Measurements from ENCODE around the gene PLD6.
A peak's percentile ranks its signal among the peaks of the same experiment; 100 is the strongest.

The PLD6 gene

GRCh38 chr17:17215575-17215974 lies 9.4 kb upstream of the PLD6 start:
- Histone ChIP-seq H3K79me2 (ENCODE audit: control insufficient read depth, insufficient read depth, low read length) (no peaks in the 10 kb centered on the region), H3K23ac (ENCODE audit: low read length) (no peak overlapping the region)
- no peak for DNase-seq

DNA sequence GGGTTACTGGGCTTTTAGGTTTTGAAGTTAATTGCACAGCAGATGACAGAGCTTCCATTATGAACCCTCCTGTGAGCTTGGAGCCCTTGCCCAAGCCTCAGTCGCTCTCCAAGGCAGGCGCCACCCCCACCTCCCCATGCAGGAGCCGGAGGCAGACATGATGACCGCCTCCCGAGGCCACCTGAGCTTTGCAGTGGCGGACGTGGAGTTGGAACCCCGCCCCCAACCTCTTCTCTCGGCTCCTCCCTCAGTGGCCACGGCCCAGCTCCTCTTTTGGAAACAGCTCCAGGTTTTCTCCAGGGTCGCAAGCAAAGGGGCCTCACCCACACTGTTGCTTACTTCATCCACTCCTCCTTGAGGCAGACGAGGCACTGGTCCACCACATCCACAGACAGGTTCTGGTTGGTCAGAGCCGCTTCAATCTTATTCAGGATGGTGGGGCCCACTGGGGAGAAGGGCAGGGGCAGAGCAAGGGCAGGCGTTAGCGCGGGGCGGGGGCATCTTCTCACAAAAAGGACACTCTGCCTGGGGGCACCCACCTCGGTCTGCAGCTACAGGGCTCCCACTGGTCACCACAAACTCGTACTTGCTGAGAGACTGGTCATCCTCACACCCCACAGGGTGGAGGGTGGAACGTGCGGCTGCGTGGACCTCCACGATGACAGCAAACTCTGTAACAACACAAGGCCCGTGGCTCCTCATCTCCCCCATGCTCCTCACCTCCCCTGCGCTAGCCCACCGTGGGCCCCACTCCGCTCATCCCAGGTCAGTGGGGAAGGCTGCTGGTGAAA lies 8.7 kb upstream of the PLD6 start:
- H2BK15ac ChIP-seq (replicated peaks; ENCODE audit: low read depth) = no peak overlapping the region
- H3K23ac ChIP-seq (ENCODE audit: low read length) = no peak overlapping the region
- DNase-seq = no peak
- no peak overlapping the region for H3K4me3 ChIP-seq (ENCODE audit: low read length)
- peaks cover 4% of the 10 kb centered on the region for H3K36me3 ChIP-seq (ENCODE audit: control insufficient read depth, insufficient read depth, low read length)
- no peak overlapping the region for H2BK5ac ChIP-seq (ENCODE audit: low read length)
- no peak overlapping the region for H3K56ac ChIP-seq (ENCODE audit: low read length)
- no peak overlapping the region for H3K27ac ChIP-seq (ENCODE audit: low read depth, low read length)
- no peaks in the 10 kb centered on the region for H3K79me2 ChIP-seq (ENCODE audit: control insufficient read depth, insufficient read depth, low read length)
- H3K79me1 ChIP-seq (ENCODE audit: low read length) = no peaks in the 10 kb centered on the region
- WGBS (ENCODE audit: extremely low coverage, insufficient coverage, low lambda C conversion rate) = no CpG with 5 or more reads among the region's 27 CpGs
- H4K5ac ChIP-seq (ENCODE audit: low read length) = no peak overlapping the region
- no peak overlapping the region for H3K9ac ChIP-seq (ENCODE audit: low read length)
- no peak overlapping the region for H3K18ac ChIP-seq (ENCODE audit: low read length)
- H4K8ac ChIP-seq (ENCODE audit: low read depth, low read length) = no peak overlapping the region
- H2BK120ac ChIP-seq (ENCODE audit: low read depth, low read length) = no peak overlapping the region
- H3K4me1 ChIP-seq (ENCODE audit: control insufficient read depth, low read depth, low read length) = no peaks in the 10 kb centered on the region
- no peak overlapping the region for H3K4me2 ChIP-seq (ENCODE audit: low read length)
- no peak overlapping the region for H2AK5ac ChIP-seq (ENCODE audit: low read length)
- H3K4ac ChIP-seq (ENCODE audit: low read depth, low read length) = no peak overlapping the region
- no peaks in the 10 kb centered on the region for H3K27me3 ChIP-seq (ENCODE audit: insufficient read depth, low read length, poor library complexity)

More at GRCh38 chr17:17215575-17215974, 9.4 kb upstream of the PLD6 start:
- H2AK5ac ChIP-seq (ENCODE audit: low read length) = no peak overlapping the region
- no peak overlapping the region for H3K4ac ChIP-seq (ENCODE audit: low read depth, low read length)
- no peak overlapping the region for H2BK5ac ChIP-seq (ENCODE audit: low read length)
- H3K27ac ChIP-seq (ENCODE audit: low read depth, low read length) = no peak overlapping the region
- no peak overlapping the region for H3K4me2 ChIP-seq (ENCODE audit: low read length)
- no peak overlapping the region for H4K5ac ChIP-seq (ENCODE audit: low read length)
- H3K36me3 ChIP-seq (ENCODE audit: control insufficient read depth, insufficient read depth, low read length) = peaks cover 4% of the 10 kb centered on the region
- no peaks in the 10 kb centered on the region for H3K27me3 ChIP-seq (ENCODE audit: insufficient read depth, low read length, poor library complexity)
- no peaks in the 10 kb centered on the region for H3K4me1 ChIP-seq (ENCODE audit: control insufficient read depth, low read depth, low read length)
- no peak overlapping the region for H3K18ac ChIP-seq (ENCODE audit: low read length)
- WGBS (ENCODE audit: extremely low coverage, insufficient coverage, low lambda C conversion rate) = no CpG with 5 or more reads among the region's 8 CpGs
- H2BK15ac ChIP-seq (replicated peaks; ENCODE audit: low read depth) = no peak overlapping the region
- H3K56ac ChIP-seq (ENCODE audit: low read length) = no peak overlapping the region
- H3K79me1 ChIP-seq (ENCODE audit: low read length) = no peaks in the 10 kb centered on the region
- no peak overlapping the region for H3K9ac ChIP-seq (ENCODE audit: low read length)
- no peak overlapping the region for H2BK120ac ChIP-seq (ENCODE audit: low read depth, low read length)
- H3K4me3 ChIP-seq (ENCODE audit: low read length) = no peak overlapping the region
- H4K8ac ChIP-seq (ENCODE audit: low read depth, low read length) = no peak overlapping the region

- no peak overlapping the region for H3K27ac ChIP-seq (ENCODE audit: low read depth, low read length)
- H3K23ac ChIP-seq (ENCODE audit: low read length) = no peak overlapping the region
- peaks cover 4% of the 10 kb centered on the region for H3K36me3 ChIP-seq (ENCODE audit: control insufficient read depth, insufficient read depth, low read length)
- H3K79me2 ChIP-seq (ENCODE audit: control insufficient read depth, insufficient read depth, low read length) = no peaks in the 10 kb centered on the region
- H3K4me1 ChIP-seq (ENCODE audit: control insufficient read depth, low read depth, low read length) = no peaks in the 10 kb centered on the region
- H3K4ac ChIP-seq (ENCODE audit: low read depth, low read length) = no peak overlapping the region
- H3K79me1 ChIP-seq (ENCODE audit: low read length) = no peaks in the 10 kb centered on the region
- H3K4me3 ChIP-seq (ENCODE audit: low read length) = no peak overlapping the region
- no peaks in the 10 kb centered on the region for H3K27me3 ChIP-seq (ENCODE audit: insufficient read depth, low read length, poor library complexity)
- WGBS (ENCODE audit: extremely low coverage, insufficient coverage, low lambda C conversion rate) = no CpG with 5 or more reads among the region's 10 CpGs
- H3K18ac ChIP-seq (ENCODE audit: low read length) = no peak overlapping the region
- H3K4me2 ChIP-seq (ENCODE audit: low read length) = no peak overlapping the region
- no peak overlapping the region for H3K56ac ChIP-seq (ENCODE audit: low read length)
- H2BK5ac ChIP-seq (ENCODE audit: low read length) = no peak overlapping the region
- H2AK5ac ChIP-seq (ENCODE audit: low read length) = no peak overlapping the region
- H2BK15ac ChIP-seq (replicated peaks; ENCODE audit: low read depth) = no peak overlapping the region
- no peak overlapping the region for H3K9ac ChIP-seq (ENCODE audit: low read length)
- DNase-seq = no peak
- H2BK120ac ChIP-seq (ENCODE audit: low read depth, low read length) = no peak overlapping the region
- no peak overlapping the region for H4K8ac ChIP-seq (ENCODE audit: low read depth, low read length)
- no peak overlapping the region for H4K5ac ChIP-seq (ENCODE audit: low read length)
Measured at GRCh38 chr17:17213775-17214174, 7.6 kb upstream of the PLD6 start.

DNA sequence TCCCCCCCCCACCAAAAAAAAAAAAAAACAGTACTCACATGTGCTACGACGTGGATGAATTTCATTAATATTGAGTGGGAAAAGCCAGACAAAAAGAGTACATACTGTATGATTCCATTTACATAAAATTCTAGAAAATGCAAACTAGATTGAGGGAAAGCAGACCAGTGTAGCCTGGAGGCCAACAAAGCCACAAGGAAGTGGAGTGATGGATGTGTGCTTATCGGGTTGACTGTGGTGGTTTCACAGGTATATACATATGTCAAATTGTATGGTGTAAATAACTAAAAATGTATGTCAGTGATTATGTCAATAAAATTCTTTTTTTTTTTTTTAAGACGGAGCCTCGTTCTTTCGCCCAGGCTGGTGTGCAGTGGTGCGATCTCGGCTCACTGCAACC lies 1.9 kb upstream of the PLD6 start:
- Histone ChIP-seq H3K36me3 (ENCODE audit: control insufficient read depth, insufficient read depth, low read length) (no peaks in the 10 kb centered on the region), H3K27ac (ENCODE audit: low read depth, low read length) (no peak overlapping the region), H3K27me3 (ENCODE audit: insufficient read depth, low read length, poor library complexity) (no peaks in the 10 kb centered on the region), H2BK120ac (ENCODE audit: low read depth, low read length) (no peak overlapping the region), H3K4me3 (ENCODE audit: low read length) (no peak overlapping the region), H2AK5ac (ENCODE audit: low read length) (no peak overlapping the region), H3K4me1 (ENCODE audit: control insufficient read depth, low read depth, low read length) (no peaks in the 10 kb centered on the region), H4K8ac (ENCODE audit: low read depth, low read length) (no peak overlapping the region), H3K9ac (ENCODE audit: low read length) (no peak overlapping the region), H2BK5ac (ENCODE audit: low read length) (no peak overlapping the region), H3K79me1 (ENCODE audit: low read length) (no peaks in the 10 kb centered on the region), H3K56ac (ENCODE audit: low read length) (no peak overlapping the region), H3K18ac (ENCODE audit: low read length) (no peak overlapping the region), H3K4me2 (ENCODE audit: low read length) (no peak overlapping the region), H2BK15ac (replicated peaks; ENCODE audit: low read depth) (no peak overlapping the region), H3K4ac (ENCODE audit: low read depth, low read length) (no peak overlapping the region), H3K79me2 (ENCODE audit: control insufficient read depth, insufficient read depth, low read length) (no peaks in the 10 kb centered on the region), H3K23ac (ENCODE audit: low read length) (no peak overlapping the region), H4K5ac (ENCODE audit: low read length) (no peak overlapping the region)
- DNase-seq = no peak
- no CpG with 5 or more reads among the region's 8 CpGs for WGBS (ENCODE audit: extremely low coverage, insufficient coverage, low lambda C conversion rate)

- no peaks in the 10 kb centered on the region for H3K79me2 ChIP-seq (ENCODE audit: control insufficient read depth, insufficient read depth, low read length)
- no peaks in the 10 kb centered on the region for H3K36me3 ChIP-seq (ENCODE audit: control insufficient read depth, insufficient read depth, low read length)
- no peak overlapping the region for H3K23ac ChIP-seq (ENCODE audit: low read length)
- H2BK15ac ChIP-seq (replicated peaks; ENCODE audit: low read depth) = no peak overlapping the region
- H3K4ac ChIP-seq (ENCODE audit: low read depth, low read length) = no peak overlapping the region
- H3K4me1 ChIP-seq (ENCODE audit: control insufficient read depth, low read depth, low read length) = no peaks in the 10 kb centered on the region
- peak; percentile 22 for DNase-seq
- no peak overlapping the region for H3K4me2 ChIP-seq (ENCODE audit: low read length)
- no peak overlapping the region for H4K8ac ChIP-seq (ENCODE audit: low read depth, low read length)
- no peak overlapping the region for H2BK5ac ChIP-seq (ENCODE audit: low read length)
- H3K27me3 ChIP-seq (ENCODE audit: insufficient read depth, low read length, poor library complexity) = no peaks in the 10 kb centered on the region
- H3K79me1 ChIP-seq (ENCODE audit: low read length) = no peaks in the 10 kb centered on the region
- no peak overlapping the region for H2BK120ac ChIP-seq (ENCODE audit: low read depth, low read length)
- H3K56ac ChIP-seq (ENCODE audit: low read length) = no peak overlapping the region
- H2AK5ac ChIP-seq (ENCODE audit: low read length) = no peak overlapping the region
- no peak overlapping the region for H3K4me3 ChIP-seq (ENCODE audit: low read length)
- H4K5ac ChIP-seq (ENCODE audit: low read length) = no peak overlapping the region
- WGBS (ENCODE audit: extremely low coverage, insufficient coverage, low lambda C conversion rate) = no CpG with 5 or more reads among the region's 16 CpGs
- no peak overlapping the region for H3K27ac ChIP-seq (ENCODE audit: low read depth, low read length)
- no peak overlapping the region for H3K9ac ChIP-seq (ENCODE audit: low read length)
- H3K18ac ChIP-seq (ENCODE audit: low read length) = no peak overlapping the region
Measured at GRCh38 chr17:17206913-17207335, 791 bp upstream of the PLD6 start.

Data from mesendoderm (in vitro differentiated cells).